HG02973 (cell line): ENCODE data around the gene PXMP4.

ENCODE experiments used
- ATAC-seq: cut with Tn5 transposase; IDR thresholded peaks from one replicate; pipeline ENCODE4 v1.9.1; 2021; ENCODE audit warnings: moderate library complexity; ENCODE audit not compliant: unreplicated experiment

PXMP4 gene

DNA sequence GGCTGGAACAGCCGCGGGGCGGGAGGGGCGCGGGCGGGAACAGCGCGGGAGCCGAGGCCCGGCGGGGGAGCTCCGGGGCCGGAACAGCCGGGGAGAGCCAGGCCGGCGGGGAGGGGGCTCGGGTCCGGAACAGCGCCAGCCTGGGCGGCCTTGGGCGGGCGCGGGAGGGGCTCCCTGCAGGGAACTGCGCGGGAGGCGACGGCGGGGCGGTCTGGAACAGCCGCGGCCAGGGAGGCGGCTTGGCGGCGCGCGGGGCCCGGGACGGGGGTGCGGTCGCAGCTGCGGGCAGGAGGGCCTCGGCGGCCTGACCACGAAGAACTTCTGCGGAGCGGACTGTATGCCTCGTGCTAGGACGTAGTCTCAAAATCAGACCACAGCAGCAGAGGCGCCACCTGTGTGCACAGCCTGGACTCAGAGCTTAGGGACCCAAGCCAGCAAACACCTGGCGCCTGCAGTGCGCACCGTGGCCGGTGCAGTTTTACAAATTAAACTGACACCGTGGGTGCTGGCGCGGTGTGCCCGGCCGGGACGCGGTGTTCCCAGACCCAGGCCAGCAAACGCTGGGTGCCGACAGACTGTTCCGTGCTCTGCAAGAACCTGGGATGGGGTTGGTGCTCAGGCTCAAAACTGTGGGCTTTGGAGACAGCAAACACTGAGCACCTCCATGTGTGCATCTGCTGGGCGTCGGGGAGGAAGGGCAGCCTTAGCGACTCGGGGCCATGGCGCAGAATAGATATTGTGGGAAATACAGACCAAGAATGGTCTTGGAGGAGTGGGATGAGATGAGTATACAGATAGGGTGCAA is 12.3 kb upstream of the PXMP4 start:
- ATAC-seq = peak; percentile 63

DNA sequence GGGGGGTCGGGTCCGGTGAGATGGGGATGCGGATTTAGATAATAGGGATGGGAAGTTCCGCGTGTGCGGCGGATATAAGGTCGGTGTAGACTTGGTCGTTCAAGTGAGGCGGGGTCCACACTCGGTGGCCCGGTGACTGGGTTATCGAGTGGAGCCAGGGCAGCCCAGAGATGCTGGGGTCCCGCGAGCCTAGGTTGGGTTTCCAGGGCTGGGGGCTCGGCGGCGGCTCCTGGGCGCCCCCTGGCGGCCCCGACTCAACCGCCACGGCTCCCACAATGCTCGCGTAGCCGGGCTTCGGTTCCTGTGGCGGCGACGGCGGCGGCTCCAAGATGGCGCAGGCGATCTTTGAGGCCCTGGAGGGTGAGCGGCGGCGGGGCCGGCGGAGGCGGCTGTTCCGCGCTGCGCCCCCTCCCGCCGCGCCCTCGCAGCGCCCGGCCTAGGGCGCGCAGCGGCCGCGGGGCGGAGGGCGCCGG is 11.6 kb upstream of the PXMP4 start, which contains the start of gene ZNF341:
ZNF341 (plus strand) TSS at position 304 of the 473 bp plus-strand sequence; CDS start at position 330, 26 bp downstream.
- ATAC-seq = peak; percentile 61

DNA sequence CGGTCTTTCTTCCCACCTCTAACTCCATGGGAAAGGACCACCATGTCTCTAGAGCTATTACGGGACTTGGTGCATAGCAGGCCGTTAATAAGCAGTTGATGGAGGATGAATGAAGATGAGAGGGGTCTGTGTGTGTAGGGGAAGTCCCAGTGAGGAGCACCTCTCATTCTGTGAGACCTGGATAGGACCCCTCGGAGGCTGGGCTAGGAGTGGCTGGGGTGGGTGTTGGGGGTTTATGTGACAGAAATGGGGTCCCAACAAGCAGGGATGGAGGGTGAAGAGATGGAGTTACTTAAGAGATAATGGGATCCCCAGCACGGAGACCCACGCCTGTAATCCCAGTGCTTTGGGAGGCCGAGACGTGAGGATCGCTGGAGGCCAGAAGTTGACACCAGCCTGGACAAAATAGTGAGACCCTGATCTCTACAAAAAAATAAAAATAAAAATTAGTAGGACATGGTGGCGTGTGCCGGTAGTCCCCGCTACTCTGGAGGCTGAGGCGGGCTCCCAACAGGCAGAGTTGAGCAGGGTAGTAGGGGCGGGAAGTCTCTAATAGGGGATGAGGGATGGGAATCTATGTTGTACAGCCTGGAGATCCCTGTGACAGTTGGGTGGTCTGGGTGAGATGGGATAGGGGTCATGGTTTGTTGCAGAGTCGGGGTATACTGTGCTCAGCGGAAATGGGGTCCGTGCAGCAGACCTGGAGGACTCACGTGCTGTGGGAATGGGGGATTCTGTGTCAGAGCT is 11.0 kb upstream of the PXMP4 start:
- no peak for ATAC-seq

DNA sequence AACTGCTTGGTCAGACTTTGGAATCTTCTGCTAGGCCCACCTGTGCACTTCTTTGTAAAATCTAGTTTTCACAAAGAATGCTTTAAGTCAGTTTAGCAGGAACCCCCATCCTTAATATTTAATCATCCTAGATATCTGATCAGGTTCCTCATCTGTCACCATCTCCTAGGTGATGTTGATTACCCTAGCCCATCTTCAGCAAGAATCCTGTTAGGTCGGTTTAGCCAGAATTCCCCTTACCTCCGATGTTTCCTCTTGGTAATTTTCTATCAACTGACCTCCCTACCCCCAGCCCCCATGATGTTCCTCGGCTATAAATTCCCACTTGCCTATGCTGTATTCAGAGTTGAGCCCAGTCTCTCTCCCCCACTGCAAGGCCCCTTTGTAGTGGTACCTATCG is 9.0 kb upstream of the PXMP4 start:
- no peak for ATAC-seq

DNA sequence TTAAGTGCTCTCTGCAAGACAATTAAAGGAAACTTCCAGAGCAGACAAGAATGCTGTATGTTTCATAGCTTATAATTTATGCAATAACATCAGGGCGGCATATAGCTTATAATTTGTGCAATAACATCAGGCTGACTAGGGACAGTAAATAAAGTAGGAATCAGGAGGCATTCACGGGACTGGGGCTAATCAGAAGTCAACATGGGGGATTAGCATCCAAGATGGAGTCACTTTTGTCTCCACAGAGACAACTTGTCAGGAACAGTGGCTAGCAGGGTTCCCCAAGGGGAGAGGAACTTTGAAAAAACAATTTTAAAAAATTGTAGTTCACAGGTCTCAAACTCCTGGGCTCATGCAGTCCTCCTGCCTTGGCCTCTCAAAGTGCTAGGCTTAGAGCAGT is 8.4 kb upstream of the PXMP4 start:
- ATAC-seq = no peak

DNA sequence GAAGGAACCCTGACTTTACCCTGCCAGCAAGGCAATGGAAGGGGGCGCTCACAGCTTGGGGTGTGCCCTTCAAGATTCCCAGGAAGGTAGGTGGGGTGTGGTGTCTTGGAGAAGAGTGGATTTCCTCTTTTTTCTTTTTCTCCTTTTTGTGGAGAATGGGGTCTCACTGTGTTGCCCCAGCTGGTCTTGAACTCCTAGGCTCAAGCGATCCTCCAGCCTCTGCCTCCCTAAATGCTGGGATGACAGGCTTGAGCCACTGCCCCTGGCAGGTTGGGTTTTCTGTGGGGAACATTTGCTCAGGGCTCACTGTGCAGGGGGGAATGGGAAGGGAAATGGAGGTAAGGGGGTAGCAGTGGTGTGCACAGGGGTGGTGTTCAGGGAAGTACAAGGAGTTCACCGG is 7.7 kb upstream of the PXMP4 start:
- ATAC-seq = no peak

DNA sequence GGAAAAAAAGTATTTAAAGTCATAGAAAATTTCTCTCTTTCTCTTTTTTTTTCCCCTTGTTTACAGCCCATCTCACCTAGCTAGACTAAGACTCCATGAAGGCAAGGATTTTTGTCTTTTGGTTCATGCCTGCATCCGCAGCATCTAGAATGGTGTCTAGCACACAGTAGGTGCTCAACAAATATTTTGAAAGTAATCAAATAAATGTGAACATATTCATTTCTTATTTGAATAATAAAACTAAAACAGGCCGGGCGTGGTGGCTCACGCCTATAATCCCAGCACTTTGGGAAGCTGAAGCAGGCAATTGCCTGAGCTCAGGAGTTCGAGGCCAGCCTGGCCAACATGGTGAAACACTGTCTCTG is 7.0 kb upstream of the PXMP4 start:
- ATAC-seq = no peak

DNA sequence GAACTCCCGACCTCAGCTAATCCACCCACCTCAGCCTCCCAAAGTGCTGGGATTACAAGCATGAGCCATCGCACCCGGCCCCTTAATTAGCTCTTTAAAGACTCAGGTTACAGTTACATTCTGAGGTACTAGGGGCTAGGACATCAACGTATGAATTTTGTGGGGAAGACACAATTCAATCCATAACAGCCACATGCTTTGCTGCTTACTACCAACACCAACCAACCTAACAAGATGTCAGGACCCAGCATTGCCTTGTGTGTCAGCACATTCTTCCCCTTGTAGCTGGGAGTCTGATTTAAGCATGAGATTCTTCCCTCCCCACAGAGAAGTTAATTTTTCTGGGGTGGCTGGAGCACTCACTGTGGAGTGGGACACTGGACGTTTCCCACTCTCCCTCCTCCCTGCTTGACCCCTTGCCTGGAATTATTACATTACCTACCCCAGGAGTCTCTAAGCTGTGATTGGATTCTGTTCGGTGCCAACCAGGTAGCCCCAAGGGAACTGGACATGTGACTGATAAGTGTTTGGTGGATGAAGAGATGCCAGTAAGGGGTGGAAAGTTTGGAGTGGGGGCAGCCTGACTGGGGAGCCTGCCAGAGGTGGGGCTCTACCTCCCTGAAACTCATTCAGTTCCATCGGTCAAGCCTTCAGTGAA is 5.6 kb upstream of the PXMP4 start:
- no peak for ATAC-seq

DNA sequence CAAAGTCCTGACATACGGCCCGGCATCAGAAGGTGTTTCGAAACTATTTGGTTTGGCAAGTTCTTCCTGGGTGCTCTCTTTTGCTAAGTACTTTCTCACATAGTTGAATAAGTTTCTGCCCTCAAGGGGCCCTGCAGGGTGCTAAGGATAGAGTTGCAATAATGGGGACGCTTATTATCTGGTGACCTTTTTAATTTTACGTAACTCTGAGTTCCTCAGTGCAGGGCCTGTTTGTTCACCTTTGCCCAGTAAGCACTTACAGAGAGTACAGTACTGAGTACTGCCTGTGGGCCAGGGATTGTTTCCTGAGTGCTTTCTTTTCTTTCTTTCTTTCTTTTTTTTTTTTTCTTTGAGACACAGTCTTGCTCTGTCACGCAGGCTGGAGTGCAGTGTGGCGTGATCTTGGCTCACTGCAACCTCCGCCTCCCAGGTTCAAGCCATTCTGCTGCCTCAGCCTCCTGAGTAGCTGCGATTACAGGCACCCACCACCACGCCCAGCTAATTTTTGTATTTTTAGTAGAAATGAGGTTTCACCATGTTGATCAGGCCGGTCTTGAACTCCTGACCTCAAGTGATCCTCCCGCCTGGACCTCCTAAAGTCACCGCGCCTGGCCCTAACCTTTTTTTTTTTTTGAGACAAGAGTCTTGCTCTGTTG is 4.5 kb upstream of the PXMP4 start:
- ATAC-seq = no peak

DNA sequence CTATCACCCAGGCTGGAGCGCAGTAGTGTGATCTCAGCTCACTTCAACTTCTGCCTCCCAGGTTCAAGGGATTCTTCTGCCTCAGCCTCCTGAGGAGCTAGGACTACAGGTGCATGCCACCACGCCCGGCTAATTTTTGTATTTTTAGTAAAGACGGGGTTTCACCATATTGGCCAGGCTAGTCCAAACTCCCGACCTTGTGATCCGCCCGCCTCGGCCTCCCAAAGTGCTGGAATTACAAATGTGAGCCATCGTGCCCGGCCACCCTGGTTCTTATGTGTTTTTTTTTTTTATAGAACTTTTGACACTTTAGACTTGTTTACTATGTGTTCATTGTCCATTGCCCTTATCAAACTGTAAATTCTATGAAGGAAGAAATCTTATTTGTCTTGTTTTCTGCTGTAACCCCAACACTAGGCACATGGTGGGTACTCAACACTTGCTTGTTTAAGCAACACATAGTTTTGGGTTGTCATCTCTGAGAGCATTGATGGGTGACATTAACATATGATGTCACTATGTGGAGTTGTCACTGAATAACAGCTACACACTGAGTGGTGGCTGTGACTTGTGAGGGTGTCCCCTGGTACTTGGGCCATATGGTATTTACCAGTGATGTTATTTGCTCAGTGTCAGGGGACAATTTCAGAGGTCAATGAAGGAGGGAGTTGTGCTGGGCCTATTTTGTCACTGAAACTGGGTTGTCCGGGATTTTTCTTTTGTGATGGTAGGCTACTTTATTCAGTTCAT is 1.5 kb upstream of the PXMP4 start:
- no peak for ATAC-seq

DNA sequence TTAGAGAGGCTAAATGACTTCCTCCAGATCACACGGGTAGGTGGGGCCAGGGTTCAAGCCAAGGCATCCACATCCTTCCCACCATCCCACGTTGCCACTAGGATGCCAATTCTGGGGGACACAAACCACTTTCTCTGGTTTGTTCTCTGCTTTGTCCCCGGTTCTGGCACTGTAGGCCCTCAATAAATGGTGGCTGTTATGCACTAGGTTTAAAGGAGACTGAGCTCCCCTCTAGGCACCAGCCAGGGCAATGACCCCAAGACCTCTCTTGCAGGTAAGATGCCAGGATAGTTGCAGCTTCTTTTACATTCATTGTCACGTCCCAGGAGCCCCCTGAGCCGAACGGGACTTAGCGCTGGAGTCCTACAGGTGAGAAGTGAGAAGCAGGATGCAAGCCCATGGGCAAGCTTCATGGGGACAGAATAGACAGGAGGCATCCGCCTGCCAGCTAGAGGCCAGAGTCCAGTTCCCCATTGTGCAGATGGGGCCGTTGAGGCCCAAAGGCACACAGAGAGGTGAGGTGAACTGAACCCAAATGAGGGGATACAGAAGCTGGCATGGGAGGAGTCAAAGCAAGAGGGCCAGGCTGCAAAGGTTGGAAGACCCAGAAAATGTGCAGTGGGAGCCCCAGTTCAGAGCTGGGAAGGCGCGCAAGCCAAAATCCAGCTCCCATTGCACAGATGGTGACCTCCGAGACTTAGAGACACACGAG is 677 bp downstream of the PXMP4 start:
- no peak for ATAC-seq

DNA sequence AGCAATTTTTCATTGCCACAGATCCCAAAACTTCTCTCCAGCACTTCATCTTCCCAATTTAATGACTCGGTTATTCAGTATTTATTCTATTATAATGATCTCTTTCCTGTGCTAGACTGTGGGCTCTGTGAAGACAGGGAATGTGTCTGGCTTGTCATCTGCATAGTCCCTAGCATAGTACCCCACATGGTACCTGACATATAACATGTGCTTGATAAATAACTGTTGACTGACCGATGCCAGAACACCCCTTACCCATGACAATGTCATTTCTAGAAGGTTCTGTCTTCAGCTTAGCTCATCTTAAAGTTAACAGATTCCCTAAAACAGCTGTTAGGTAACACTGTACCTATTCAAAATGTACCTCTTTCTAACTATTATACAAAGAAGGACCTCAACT is 3.6 kb downstream of the PXMP4 start:
- no peak for ATAC-seq

DNA sequence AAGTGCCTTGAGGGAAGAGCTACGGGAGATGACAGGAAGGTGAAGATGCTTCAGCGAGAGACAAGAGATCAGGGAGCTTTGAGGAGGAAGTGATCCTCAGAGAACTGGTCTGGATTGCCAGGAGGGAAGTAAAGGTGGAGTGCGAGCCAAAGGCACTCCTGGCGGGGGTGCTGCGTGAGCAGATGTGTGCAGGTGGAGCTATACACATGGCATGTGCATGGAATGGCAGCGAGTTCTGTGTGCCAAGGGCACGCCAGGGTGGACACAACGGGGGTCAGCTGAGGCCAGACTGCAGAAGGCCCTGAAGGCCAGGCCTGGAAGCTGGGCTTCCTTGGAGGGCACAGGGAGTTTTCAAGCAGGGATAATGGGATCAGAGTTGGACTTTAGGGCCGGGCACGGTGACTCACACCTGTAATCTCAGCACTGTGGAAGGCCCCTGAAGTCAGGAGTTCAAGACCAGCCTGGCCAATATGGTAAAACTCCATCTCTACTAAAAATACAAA is 6.2 kb downstream of the PXMP4 start:
- ATAC-seq = no peak

DNA sequence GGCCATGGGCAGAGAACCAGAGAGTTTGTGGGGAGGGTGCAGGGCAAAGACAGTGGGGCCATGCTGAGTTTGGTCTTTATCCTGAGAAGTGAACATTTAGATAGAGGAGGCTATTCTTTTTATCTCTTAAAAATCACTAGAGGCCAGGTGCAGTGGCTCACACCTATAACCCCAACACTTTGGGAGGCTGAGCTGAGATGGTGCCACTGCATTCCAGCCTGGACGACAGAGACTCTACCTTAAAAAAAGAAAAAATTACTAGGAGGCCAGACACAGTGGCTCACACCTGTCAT is 8.7 kb downstream of the PXMP4 start:
- ATAC-seq = no peak

DNA sequence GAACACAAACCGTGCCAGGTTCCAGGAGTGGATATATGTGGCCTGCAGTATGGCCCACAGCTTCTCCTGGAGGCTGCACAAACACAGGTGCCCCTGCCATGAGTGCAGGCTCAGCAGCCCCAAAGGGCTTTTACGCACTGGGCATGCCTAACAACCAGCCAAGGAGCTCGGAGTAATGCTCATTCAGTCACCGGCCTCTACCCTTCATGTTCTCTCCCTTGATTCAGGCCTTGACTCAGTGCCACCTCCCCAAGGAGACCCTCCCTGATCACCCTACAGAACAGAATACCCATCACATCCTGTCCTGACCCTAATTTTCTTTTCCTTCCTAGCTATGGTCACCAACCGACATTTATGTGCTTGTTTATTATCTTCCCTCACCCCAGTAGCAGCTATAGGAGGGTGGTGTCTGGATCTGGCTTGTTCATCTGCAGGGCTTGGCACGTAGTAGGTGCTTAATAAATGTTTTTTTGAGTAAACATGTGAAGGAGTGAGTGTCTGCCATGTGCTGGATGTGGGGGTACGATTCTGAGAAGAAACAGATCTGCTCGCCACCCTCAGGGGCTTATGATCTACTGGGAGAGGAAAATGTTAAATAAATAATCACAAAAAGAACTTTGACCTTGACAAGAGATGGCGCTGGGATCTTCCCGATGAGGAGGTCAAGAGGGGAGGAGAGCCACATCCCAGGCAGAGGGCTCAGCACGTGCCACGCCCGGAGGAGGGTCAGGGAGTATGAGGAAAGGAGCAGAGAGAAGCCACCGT is 9.2 kb downstream of the PXMP4 start:
- ATAC-seq = no peak

DNA sequence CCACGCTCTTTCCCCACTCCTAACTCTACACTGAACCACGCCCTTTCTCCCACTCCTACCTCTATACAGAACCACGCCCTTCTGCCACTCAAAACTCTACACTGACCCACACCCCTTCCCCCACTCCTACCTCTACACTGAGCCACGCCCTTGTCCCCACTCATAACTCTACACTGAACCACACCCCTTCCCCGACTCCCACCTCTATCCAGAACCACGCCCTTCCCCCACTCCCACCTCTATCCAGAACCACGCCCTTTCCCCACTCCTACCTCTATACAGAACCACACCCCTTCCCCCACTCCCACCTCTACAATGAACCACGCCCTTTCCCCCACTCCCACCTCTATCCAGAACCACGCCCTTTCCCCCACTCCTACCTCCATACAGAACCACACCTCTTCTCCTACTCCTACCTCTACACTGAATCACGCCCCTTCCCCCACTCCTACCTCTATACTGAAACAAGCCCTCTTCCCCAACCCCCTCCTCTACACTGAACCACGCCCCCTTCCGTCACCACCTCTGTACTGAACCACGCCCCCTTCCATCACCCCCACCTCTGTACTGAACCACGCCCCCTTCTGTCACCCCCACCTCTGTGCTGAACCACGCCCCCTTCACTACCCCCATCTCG is 10.1 kb downstream of the PXMP4 start:
- no peak for ATAC-seq

DNA sequence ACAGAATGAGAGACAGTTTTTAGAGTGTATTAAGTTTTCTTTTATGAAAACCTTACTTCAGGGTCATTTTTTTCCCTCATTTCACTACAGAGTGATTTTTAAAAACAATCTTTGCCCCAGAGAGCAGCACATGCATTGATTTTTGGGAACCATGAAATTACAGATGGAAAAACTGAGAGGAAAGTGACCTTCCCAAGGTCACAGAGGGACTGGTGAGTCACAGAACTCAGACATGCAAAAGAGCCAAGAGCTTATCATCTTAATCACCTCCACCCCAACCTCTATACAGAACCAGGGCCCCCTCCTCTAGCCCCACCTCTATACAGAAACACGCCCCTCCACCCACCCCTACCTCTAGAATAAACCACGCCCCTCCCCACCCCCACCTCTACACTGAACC is 10.7 kb downstream of the PXMP4 start:
- ATAC-seq = no peak

DNA sequence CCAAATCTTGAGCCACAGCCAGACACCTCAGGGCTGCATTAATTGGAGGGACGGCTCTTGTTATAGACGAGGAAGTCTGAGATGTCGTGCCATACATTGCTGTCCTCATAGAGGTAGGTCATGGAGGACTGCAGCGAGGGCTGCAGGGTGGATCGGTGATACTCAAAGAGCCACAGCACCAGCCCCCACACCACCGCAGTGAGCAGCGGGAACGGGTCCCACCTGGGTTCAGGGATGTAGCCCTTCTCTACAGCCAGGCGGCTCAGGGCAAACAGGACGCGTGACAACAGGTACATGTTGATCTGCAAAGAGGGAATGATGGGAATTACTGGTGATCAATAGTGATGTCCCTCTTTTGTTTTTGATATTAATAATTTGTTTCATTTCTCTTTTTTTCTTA is 12.4 kb downstream of the PXMP4 start:
- ATAC-seq = no peak
